KMS-11 (cell line): ENCODE results near the gene CAP1.

Experiments used
- H2AFZ ChIP-seq: fragments of 200-600 bp; sonication (generic); 2 replicates; pipeline ENCODE4 v1.6.1; 2016; ENCODE audit warnings: antibody characterized with exemption, mixed run types, low read depth
- H3K27ac ChIP-seq: fragments of 200-600 bp; sonication (generic); 2 replicates; pipeline ENCODE4 v1.6.1; 2016; ENCODE audit warnings: mild to moderate bottlenecking, mixed run types
- H3K27me3 ChIP-seq: fragments of 200-600 bp; sonication (generic); 2 replicates; pipeline ENCODE4 v1.6.1; 2017; ENCODE audit warnings: mild to moderate bottlenecking, low read depth, mixed run types, moderate library complexity; ENCODE audit not compliant: insufficient read depth
- H3K36me3 ChIP-seq: fragments of 200-600 bp; sonication (generic); 2 replicates; pipeline ENCODE4 v1.6.1; 2017; ENCODE audit warnings: mild to moderate bottlenecking, mixed run types; ENCODE audit not compliant: insufficient read depth
- H3K4me1 ChIP-seq: fragments of 200-600 bp; sonication (generic); 2 replicates; pipeline ENCODE4 v1.6.1; 2016; ENCODE audit warnings: mild to moderate bottlenecking, low read depth, mixed run types; ENCODE audit not compliant: poor library complexity, severe bottlenecking
- H3K4me2 ChIP-seq: fragments of 200-600 bp; sonication (generic); 2 replicates; pipeline ENCODE4 v1.7.0; 2016; ENCODE audit warnings: mild to moderate bottlenecking, mixed run types
- H3K4me3 ChIP-seq: fragments of 200-600 bp; sonication (generic); IDR thresholded peaks from 2 replicates; pipeline ENCODE4 v1.6.1; 2017; ENCODE audit warnings: low read depth, low read length, mixed read lengths; ENCODE audit not compliant: insufficient read depth
- H3K79me2 ChIP-seq: fragments of 200-600 bp; sonication (generic); 2 replicates; pipeline ENCODE4 v1.6.1; 2016; ENCODE audit warnings: low read depth, mixed run types; ENCODE audit not compliant: insufficient read depth
- H3K9ac ChIP-seq: fragments of 200-600 bp; sonication (generic); 2 replicates; pipeline ENCODE4 v1.6.1; 2016; ENCODE audit warnings: mild to moderate bottlenecking, mixed run types
- H4K20me1 ChIP-seq: fragments of 200-600 bp; sonication (generic); 2 replicates; pipeline ENCODE4 v1.6.1; 2016; ENCODE audit warnings: mild to moderate bottlenecking, mixed run types; ENCODE audit not compliant: insufficient read depth
- TF ChIP-seq, protein P1 (sequence below): fragments of 200-600 bp; sonication (generic); conservative IDR thresholded peaks from 2 replicates; pipeline ENCODE4 v1.6.1; 2017; ENCODE audit warnings: low read depth, mild to moderate bottlenecking, antibody characterized with exemption, low read length, moderate library complexity, mixed read lengths

Gene CAP1

DNA sequence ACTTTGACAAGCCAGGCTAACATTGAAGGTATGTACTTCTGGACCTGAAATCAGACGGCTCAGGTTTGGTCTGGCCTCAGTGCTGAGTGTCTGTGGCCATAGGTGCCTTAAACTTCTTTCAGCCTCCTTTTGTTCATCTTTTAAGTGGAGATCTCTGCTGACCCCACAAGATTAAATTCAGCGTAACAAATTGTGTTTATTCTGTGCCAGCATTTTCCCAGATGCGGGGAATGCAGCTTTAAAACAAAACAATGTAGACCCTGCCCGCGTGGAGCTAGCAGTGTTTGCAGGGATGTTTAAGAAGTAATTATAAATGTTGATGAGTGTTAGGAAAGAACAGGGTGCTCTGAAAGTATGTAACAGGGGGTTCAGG is 923 bp downstream of the CAP1 start:
- Histone ChIP-seq H3K36me3 (no peaks in the 10 kb centered on the region; the same call in 1 of the 2 replicates), H3K9ac (peak overlapping the region; percentile 61; the same call in 1 of the 2 replicates), H4K20me1 (no peaks in the 10 kb centered on the region), H3K4me1 (peaks cover 41% of the 10 kb centered on the region), H3K27me3 (no peaks in the 10 kb centered on the region), H3K27ac (no peak overlapping the region; the same call in 1 of the 2 replicates), H2AFZ (peak overlapping the region; percentile 71; the same call in 1 of the 2 replicates), H3K4me3 (peak overlapping the region; percentile 55), H3K4me2 (peak overlapping the region; percentile 91), H3K79me2 (peaks cover 58% of the 10 kb centered on the region)
- TF ChIP-seq, protein P1, sequence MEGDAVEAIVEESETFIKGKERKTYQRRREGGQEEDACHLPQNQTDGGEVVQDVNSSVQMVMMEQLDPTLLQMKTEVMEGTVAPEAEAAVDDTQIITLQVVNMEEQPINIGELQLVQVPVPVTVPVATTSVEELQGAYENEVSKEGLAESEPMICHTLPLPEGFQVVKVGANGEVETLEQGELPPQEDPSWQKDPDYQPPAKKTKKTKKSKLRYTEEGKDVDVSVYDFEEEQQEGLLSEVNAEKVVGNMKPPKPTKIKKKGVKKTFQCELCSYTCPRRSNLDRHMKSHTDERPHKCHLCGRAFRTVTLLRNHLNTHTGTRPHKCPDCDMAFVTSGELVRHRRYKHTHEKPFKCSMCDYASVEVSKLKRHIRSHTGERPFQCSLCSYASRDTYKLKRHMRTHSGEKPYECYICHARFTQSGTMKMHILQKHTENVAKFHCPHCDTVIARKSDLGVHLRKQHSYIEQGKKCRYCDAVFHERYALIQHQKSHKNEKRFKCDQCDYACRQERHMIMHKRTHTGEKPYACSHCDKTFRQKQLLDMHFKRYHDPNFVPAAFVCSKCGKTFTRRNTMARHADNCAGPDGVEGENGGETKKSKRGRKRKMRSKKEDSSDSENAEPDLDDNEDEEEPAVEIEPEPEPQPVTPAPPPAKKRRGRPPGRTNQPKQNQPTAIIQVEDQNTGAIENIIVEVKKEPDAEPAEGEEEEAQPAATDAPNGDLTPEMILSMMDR, result no peak

DNA sequence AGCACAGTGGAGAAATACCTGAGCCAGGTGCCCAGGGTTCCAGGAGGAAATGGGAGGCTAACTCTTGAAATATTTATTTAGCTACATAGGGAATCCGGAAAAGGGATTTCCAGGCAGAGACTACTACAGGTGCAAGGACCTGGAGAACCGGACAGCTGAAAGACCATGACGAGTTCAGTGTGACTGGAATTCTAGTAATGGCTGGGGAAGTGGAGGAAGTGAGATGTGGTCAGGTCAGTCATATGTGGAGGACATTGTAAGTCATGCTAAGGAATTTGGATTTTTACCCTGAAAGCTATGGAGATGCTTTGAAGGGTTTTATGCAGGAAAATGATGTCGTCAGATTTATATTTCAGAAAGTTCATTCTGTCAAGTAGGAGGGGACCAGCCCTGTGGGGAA is 1.8 kb downstream of the CAP1 start:
- Histone ChIP-seq H3K79me2 (peaks cover 66% of the 10 kb centered on the region), H3K36me3 (no peaks in the 10 kb centered on the region; the same call in 1 of the 2 replicates), H3K4me1 (peaks cover 41% of the 10 kb centered on the region), H3K4me3 (no peak overlapping the region), H3K27me3 (no peaks in the 10 kb centered on the region), H4K20me1 (no peaks in the 10 kb centered on the region), H3K27ac (no peak overlapping the region), H3K4me2 (no peak overlapping the region), H3K9ac (no peak overlapping the region), H2AFZ (no peak overlapping the region)
- TF ChIP-seq, protein P1, result no peak

DNA sequence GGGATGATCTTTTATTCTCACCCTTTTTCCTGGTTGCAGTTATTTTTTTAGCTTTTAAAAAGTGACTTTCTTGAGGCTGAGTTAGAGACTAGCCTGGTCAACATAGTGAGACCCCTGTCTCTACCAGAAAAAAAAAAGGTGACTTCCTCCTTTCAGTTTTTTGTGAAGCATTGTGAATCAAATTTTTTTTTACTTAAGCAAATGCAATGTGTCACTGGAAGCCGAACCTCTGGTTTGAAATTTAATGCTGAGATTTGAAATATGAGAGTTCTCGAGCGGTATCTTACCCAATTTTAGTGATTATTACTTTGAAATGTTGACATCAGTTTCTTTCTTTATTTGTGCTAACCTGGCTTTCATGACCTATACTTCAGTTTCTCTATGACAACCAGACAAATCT is 3.6 kb downstream of the CAP1 start:
- Histone ChIP-seq H3K36me3 (no peaks in the 10 kb centered on the region; the same call in 1 of the 2 replicates), H2AFZ (no peak overlapping the region), H4K20me1 (no peaks in the 10 kb centered on the region), H3K79me2 (peaks cover 76% of the 10 kb centered on the region), H3K4me2 (no peak overlapping the region), H3K27ac (no peak overlapping the region), H3K9ac (no peak overlapping the region), H3K27me3 (no peaks in the 10 kb centered on the region), H3K4me3 (no peak overlapping the region), H3K4me1 (peaks cover 39% of the 10 kb centered on the region)
- TF ChIP-seq, protein P1, result no peak

DNA sequence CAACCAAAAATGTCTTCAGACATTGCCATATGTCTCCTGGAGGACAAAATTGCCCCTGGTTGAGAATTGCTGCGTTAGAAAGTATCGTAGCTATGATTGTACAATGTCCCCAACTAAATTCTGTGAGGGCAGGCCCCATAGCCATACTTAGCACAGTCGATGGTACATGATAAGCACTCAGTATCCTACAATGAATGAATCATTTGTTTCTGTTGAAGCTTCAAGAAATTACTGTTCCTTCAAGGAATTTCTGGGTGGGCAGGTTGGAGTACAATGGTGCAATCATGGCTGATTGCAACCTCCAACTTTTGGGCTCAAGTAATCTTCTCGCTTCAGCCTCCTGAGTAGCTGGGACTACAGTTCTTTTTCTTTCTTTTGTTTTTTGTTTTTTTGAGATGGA is 4.7 kb downstream of the CAP1 start:
- H3K27ac ChIP-seq, result no peak overlapping the region
- no peak overlapping the region for H3K4me2 ChIP-seq
- no peaks in the 10 kb centered on the region; the same call in 1 of the 2 replicates for H3K36me3 ChIP-seq
- peaks cover 86% of the 10 kb centered on the region for H3K79me2 ChIP-seq
- H3K4me3 ChIP-seq, result no peak overlapping the region
- no peaks in the 10 kb centered on the region for H4K20me1 ChIP-seq
- TF ChIP-seq, protein P1, result no peak
- H3K9ac ChIP-seq, result no peak overlapping the region
- no peak overlapping the region for H2AFZ ChIP-seq
- peaks cover 35% of the 10 kb centered on the region for H3K4me1 ChIP-seq
- H3K27me3 ChIP-seq, result no peaks in the 10 kb centered on the region

DNA sequence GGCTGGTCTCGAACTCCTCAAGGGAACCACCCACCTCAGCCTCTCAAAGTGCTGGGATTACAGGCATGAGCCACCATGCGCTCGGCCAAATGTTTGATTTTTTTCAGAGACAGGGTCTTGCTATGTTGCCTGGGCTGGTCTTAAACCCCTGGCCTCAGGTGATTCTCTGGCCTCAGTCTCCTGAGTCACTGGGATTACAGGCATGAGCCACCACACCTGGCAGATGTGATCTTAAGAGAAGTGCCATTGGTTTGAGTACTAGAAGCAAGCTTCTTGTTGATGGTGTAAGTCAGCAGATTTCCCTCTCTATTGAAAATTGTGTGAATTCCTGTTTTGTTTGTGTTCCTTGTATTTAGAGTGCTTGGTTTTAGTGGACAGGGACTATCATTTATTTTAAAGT is 5.2 kb downstream of the CAP1 start:
- Histone ChIP-seq H3K4me1 (peaks cover 35% of the 10 kb centered on the region), H3K27ac (no peak overlapping the region), H3K79me2 (peaks cover 89% of the 10 kb centered on the region), H3K4me3 (no peak overlapping the region), H3K4me2 (no peak overlapping the region), H3K9ac (no peak overlapping the region), H2AFZ (no peak overlapping the region), H3K27me3 (no peaks in the 10 kb centered on the region), H4K20me1 (no peaks in the 10 kb centered on the region), H3K36me3 (no peaks in the 10 kb centered on the region; the same call in 1 of the 2 replicates)
- TF ChIP-seq, protein P1, result no peak
